ENCODE results near the gene OR10G6.
"Not testable (repeated sequence)": the region's sequence is repeated elsewhere in the genome, so short reads cannot be mapped to it uniquely, and the experiment has no call there.

The OR10G6 gene

GRCh38 chr11:123995119-123995518 lies at the start of gene OR10G6:
Gene OR10G6, minus strand, starts transcription at chr11:123995161. Its CDS starts 0 bp downstream, at chr11:123995161.
- TF ChIP-seq CTCF (conservative IDR thresholded peaks at IDR 0.05; ENCODE audit: low read length) = no peak
- H3K4me3 ChIP-seq (ENCODE audit: low read length) = no peak within 1 kb of the TSS
- DNase-seq (ENCODE audit: low read depth) = no peak

- no peak for DNase-seq (ENCODE audit: low read depth)
- no peak overlapping the region for H3K4me3 ChIP-seq (ENCODE audit: low read length)
- no peak for TF ChIP-seq CTCF (conservative IDR thresholded peaks at IDR 0.05; ENCODE audit: low read length)
These were observed 48.5 kb upstream of the OR10G6 start for GRCh38 chr11:124043420-124043819.

- H3K4me3 ChIP-seq (ENCODE audit: low read length) = no peak within 1 kb of the TSS
- TF ChIP-seq CTCF (conservative IDR thresholded peaks at IDR 0.05; ENCODE audit: low read length) = no peak
- DNase-seq (ENCODE audit: low read depth) = no peak
These were observed 46.3 kb upstream of the OR10G6 start, which contains the start of gene OR10G7 for GRCh38 chr11:124041254-124041653. Gene OR10G7, minus strand, starts transcription at chr11:124041325. Its CDS starts 2,324 bp downstream, at chr11:124039001.

DNA sequence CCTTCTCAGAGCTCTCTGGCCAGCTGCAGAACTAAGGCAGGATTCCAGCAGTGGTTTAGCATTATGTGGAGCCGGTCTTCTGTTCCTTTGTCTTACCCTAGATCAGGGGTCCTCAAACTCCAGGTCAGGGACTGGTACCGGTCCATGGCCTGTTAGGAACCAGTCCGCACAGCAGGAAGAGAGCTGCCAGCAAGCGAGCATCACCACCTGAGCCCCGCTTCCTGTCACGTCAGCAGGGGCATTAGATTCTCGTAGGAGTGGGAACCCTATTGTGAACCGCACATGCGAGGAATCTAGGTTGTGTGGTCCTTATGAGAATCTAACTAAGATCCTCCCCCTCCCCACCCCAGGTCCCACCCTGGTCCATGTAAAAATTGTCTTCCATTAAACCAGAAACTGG lies 44.6 kb upstream of the OR10G6 start:
- TF ChIP-seq CTCF (conservative IDR thresholded peaks at IDR 0.05; ENCODE audit: low read length) = no peak
- H3K4me3 ChIP-seq (ENCODE audit: low read length) = no peak overlapping the region
- no peak for DNase-seq (ENCODE audit: low read depth)

- no peak overlapping the region for H3K4me3 ChIP-seq (ENCODE audit: low read length)
- no peak for TF ChIP-seq CTCF (conservative IDR thresholded peaks at IDR 0.05; ENCODE audit: low read length)
These were observed 41.7 kb upstream of the OR10G6 start for GRCh38 chr11:124036666-124037065.

DNA sequence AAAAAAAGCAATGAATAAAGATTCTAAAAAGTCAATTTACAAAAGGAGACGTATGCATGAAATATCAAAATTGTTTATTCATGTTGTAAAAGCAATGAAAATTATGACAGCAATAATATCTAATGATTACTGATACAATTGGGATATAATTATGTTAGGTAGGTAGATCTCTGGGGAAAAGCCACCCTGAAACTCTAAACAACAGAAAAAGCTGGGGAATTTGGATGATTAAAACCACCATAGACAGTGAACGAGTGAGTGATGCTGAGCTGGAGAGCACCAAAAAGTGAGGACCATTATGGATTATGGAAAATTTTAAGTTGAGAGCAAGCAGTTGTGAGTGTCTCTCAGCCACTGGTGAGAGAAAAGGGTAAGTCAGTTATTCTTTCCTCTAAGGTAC lies 31.5 kb upstream of the OR10G6 start, which contains the start of gene OR10G8:
Gene OR10G8 (plus strand): TSS at position 301 of the 400 bp plus-strand sequence. CDS start 2,825 bp downstream, outside the sequence.
- no peak for DNase-seq (ENCODE audit: low read depth)
- no peak for TF ChIP-seq CTCF (conservative IDR thresholded peaks at IDR 0.05; ENCODE audit: low read length)
- H3K4me3 ChIP-seq (ENCODE audit: low read length) = no peak within 1 kb of the TSS

More at GRCh38 chr11:124036666-124037065, 41.7 kb upstream of the OR10G6 start:
- DNase-seq (ENCODE audit: low read depth) = no peak

DNA sequence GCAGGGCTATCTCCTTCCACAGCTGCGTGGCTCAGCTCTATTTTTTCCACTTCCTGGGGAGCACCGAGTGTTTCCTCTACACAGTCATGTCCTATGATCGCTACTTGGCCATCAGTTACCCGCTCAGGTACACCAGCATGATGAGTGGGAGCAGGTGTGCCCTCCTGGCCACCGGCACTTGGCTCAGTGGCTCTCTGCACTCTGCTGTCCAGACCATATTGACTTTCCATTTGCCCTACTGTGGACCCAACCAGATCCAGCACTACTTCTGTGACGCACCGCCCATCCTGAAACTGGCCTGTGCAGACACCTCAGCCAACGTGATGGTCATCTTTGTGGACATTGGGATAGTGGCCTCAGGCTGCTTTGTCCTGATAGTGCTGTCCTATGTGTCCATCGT lies 20.9 kb upstream of the OR10G6 start:
- not testable (repeated sequence) for H3K4me3 ChIP-seq (ENCODE audit: low read length)

DNA sequence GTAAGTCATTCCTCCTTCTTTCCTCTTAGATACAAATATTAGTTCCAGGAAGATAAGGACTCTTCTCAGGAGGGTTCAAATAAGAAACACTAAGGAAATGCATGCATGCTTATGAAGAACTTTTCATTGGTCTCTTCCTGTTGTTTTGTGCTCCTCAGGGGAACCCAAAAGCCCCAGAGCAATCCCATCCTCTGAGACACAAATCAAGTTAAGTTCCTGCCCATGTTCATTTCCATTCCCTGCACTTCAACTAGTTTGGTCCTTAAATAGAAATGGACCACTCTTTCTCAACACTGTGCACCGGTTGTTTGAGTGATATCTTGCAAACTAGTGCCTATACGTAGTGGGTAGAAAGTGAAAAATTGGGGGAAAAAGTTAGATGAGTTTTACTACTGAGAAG lies 17.7 kb upstream of the OR10G6 start, which contains the start of gene OR10G4:
Gene OR10G4 (plus strand): TSS at position 301 of the 400 bp plus-strand sequence. CDS start 2,578 bp downstream, outside the sequence.
- H3K4me3 ChIP-seq (ENCODE audit: low read length) = no peak within 1 kb of the TSS
- no peak for DNase-seq (ENCODE audit: low read depth)
- no peak for TF ChIP-seq CTCF (conservative IDR thresholded peaks at IDR 0.05; ENCODE audit: low read length)

More for the DNA sequence above, 20.9 kb upstream of the OR10G6 start:
- DNase-seq (ENCODE audit: low read depth) = not testable (repeated sequence)
